NCI-H2196 treated with DMSO at 0.1 percent for 48 hours (cell line): ENCODE measurements around the gene GPX3.
A peak's percentile ranks its signal among the peaks of the same experiment; 100 is the strongest.

Source experiments
- DNase-seq: peaks from one replicate; lab custom pipeline; 2025; ENCODE audit not compliant: unreplicated experiment; lab: John Stamatoyannopoulos, UW

GPX3 gene

DNA sequence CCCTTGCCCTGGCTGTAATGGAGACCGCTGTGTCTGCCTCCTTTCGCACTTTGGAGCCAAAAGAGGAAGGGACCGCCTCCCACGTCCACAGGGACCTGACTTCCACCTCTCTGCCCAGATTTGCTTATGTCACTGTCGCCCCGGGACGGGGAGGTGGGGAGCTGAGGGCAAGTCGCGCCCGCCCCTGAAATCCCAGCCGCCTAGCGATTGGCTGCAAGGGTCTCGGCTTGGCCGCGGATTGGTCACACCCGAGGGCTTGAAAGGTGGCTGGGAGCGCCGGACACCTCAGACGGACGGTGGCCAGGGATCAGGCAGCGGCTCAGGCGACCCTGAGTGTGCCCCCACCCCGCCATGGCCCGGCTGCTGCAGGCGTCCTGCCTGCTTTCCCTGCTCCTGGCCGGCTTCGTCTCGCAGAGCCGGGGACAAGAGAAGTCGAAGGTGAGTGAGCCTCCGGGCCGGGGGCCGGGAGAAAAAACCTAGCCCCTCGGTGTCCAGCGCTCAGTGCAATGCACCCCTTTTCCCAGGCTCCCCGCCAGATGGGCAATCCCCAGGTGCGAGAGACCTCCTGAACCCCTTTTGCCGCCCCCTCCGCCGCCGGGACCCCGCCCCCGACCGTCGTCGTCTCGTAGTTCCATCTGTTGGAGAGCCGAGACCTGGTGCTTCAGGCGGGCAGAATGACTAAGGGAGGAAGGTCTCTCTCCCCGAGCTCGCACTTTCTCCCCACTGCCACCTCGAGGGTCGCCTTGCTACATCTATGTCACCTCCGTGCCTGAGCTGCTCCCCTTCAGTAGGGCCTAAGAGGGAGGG is at the start of gene GPX3:
Gene GPX3, plus strand, starts transcription at position 288 of the 807 bp plus-strand sequence. Its CDS starts 64 bp downstream, at position 352.
- peak; percentile 43 for DNase-seq

DNA sequence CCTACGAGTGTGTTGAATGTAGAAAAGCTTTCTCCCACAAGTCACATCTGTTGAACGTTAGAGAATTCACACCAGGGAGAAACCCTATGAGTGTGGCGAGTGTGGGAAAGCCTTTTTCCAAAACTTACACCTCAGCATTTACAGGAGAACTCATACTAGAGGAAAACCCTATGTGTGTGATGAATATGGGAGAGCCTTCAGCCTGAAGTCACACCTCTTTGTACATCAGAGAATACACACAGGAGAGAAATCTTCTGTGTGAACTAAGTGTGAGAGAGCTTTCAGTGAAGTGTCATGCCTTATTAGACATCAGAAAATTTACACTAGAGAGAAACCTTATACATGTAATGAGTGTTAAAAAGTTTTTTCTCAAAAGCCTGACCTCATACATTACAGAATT is 41.8 kb upstream of the GPX3 start:
- DNase-seq, result no peak

DNA sequence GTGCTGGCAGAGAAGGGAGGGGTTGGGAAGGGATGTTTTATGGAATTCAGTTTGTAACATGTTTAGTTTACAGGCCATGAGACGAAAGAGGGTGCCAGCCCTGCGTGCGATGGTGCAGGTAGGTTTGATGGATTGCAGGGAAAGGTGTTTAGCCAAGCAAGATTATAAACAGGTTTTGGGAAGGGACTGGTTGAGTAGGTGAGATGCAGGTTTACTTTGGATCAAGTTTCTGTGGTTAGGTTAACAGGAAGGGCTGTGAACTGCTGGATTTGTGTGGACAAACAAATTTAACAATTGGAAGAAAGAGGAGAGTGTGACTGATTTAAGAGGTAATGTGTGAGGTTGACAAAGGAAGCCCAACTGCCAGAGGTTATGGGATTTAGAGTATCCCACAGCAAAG is 32.6 kb upstream of the GPX3 start:
- peak; percentile 1 for DNase-seq

DNA sequence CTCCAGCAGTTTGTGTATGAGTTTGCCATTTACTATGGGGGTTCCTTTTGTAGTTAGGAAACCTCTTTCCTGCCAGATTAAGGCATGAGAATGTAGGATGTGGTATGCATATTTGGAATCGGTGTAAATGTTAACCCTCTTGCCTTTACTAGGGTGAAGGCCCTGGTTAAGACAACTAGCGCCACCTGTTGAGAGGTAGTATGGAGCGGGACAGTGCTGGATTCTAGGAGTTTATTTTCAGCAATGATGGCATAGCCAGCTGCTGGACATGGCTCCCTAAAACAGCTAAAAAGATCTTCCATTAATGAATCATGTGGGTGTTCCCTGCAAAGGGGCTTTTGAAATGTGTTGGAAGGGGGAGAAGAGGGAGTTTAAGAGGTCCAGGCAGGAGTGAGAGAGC is 30.7 kb upstream of the GPX3 start:
- no peak for DNase-seq

- DNase-seq, result no peak
Observed at GRCh38 chr5:150992705-150993104, 27.7 kb upstream of the GPX3 start.

GRCh38 chr5:150993422-150993821 is 27.0 kb upstream of the GPX3 start:
- DNase-seq, result no peak

- DNase-seq, result no peak
Observed at GRCh38 chr5:150993826-150994412, 26.5 kb upstream of the GPX3 start.

DNA sequence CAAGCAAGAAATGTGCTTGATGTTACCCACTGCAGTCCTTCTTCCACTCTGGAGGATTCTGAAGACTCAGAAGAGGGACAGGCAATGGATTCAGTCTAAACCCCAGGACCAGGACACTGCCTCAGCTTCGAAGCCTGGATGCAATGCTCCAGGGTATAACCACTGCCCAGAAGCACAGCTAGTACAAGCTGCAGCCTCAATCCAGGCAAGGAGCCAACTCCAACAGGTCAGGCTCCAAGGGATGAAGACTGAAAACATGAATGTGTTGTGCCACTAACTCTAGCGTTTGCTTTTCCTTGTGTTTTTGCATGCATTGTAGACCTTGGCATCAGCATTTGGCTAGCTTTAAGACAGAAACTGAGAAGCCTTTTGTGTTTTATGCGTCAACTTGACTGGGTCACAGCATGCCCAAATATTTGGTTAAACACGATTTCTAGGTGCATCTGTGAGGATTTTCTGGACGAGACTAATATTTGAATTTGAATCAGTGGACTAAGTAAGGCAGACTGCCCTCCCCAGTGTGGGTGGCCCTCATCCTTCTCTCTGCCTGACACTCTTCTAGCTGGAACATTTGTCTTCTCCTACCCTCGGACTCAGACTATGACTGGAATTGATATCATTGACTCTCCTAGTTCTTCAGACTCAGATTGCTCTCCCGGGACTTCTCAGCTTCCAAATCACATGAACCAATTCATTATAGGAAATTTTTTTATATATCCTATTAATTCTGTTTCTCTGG is 20.5 kb upstream of the GPX3 start:
- peak; percentile 28 for DNase-seq

GRCh38 chr5:151001436-151001835 is 19.0 kb upstream of the GPX3 start:
- no peak for DNase-seq

GRCh38 chr5:151002250-151002649 is 18.1 kb upstream of the GPX3 start:
- DNase-seq, result no peak

GRCh38 chr5:151002681-151003502 is 17.5 kb upstream of the GPX3 start:
- no peak for DNase-seq

DNA sequence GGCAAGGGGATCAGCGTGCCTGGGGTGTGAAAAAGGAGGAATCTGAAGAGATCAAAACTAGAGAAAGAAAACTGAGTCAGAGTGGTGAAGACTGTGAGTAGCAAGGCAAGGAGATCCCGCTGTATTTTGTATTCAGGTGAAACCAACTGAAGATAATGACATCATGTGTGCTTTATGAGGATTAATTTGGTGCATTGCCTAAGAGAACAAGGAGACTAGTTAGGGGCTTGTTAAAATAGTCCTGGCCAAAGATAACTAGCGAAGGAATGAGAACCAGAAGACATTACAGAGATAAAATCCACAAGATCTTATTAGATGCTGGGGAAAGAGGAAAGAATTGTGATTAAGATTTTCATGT is 16.9 kb upstream of the GPX3 start:
- DNase-seq, result no peak

DNA sequence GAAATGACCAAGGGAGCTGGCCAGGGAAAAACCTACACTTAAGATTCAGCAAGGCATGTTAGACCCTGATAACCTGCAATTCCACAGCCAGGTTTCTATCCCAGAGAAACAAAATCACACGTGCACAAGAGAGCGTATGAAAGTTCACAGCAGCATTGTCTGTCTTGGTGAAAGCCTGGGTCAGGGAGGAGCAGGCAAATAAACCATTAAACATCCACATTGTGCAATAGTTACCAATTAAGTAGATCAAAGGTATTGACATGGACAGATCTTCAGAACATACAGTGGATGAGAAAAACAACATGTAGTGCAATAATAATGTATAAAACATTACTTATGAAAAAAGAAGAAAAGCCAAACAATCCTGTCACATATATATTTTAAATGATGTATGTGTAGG is 15.9 kb upstream of the GPX3 start:
- DNase-seq, result no peak

GRCh38 chr5:151005187-151005949 is 15.0 kb upstream of the GPX3 start:
- no peak for DNase-seq

GRCh38 chr5:151005950-151006576 is 14.3 kb upstream of the GPX3 start:
- DNase-seq, result no peak

DNA sequence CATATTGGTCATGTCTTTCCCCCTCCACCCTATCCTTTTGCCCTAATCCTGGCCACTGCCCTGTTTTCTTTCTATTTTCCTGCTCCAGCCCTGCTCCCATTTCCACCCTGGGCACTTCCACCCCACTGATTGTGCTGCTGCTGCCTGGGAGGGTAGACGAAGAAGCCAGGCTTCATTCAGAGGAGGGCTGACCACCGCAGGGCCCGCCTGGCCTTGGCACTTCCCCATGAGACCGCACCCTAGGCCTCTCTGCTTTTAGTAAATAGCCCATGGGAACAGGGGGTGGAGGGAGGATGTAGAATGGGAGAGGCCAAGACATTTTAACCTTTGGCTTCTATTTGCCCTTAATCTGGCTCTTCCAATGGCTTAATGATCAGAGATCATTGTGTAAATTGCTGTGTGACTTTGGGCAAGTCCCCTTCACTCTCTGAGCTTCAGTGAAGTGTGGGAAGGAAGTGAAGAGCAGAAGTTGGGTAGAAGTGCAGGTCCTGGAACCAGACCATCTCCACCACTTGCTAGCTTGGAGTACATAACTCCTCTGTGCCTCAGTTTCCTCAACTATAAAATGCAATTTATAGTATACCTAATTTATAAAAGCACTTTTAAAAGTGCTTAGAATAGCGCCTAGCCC is 13.6 kb upstream of the GPX3 start:
- DNase-seq, result no peak

GRCh38 chr5:151007430-151008209 is 12.8 kb upstream of the GPX3 start:
- no peak for DNase-seq

DNA sequence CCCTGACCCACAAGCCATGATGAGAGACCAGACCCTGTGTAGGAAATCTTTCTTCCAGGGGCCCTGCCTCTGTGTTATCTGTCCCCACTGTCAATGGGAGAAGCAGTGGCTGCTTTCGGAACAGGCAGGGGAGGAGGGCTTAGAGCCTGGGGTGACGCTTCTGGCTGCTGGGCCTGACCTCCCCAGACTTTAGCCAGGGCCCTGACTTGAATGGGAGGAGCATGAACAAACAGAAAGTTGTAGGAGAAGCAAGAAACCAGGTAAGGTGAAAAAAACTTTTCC is 12.2 kb upstream of the GPX3 start:
- DNase-seq, result no peak

DNA sequence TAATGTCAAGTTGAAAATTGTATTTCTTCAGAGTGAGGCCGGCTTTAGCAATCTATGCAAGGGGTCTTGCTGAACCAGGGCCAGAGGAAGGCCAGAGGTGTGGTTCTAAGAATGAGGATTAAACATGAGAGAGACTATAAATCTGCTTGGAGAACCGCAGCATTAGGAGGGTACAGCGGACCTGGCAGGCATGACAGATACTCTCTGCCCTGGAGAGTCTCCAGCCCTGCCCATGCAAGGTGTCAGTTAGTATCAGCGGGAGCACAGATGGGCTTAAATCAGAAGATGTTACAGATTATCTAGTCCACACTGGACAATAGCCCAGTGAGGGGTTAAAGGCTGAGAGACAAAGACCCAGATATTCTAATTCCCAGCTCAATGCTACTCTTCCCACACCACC is 11.5 kb upstream of the GPX3 start:
- no peak for DNase-seq
